HepG2 (cell line): ENCODE measurements around the gene PLIN4. TPM values are rescaled to one million over a fixed set of nuclear protein-coding genes. Genes with fewer than 3 reads are reported as not detected.

Source experiments
- ELF1 ChIP-seq: sonication (generic); formaldehyde crosslinking; IDR thresholded peaks from 2 replicates; pipeline ENCODE4 v1.4.0; 2020; ENCODE audit warnings: missing genetic modification reagents
- FOXK2 ChIP-seq: fragments of 450-650 bp; IDR thresholded peaks from 2 replicates; pipeline ENCODE4 v1.6.1; 2016
- KDM1A ChIP-seq: IDR thresholded peaks from 2 replicates; pipeline ENCODE4 v1.6.1; 2016; ENCODE audit warnings: missing compliant biosample characterization
- MAZ ChIP-seq, 2 experiments: sonication (generic) in 1 of 2; formaldehyde crosslinking in 1 of 2; IDR thresholded peaks; 2 replicates each; pipeline versions ENCODE4 v1.5.0 to v1.6.1; 2012 to 2020; ENCODE audit warnings: low read depth in 2 of 2, mild to moderate bottlenecking in 2 of 2, borderline replicate concordance in 1 of 2, improper control_type of control experiment in 1 of 2, low read length in 1 of 2, missing genetic modification reagents in 1 of 2, moderate library complexity in 1 of 2
- MED8 ChIP-seq: sonication (generic); formaldehyde crosslinking; IDR thresholded peaks from 2 replicates; pipeline ENCODE4 v1.8.1; 2023; ENCODE audit warnings: mild to moderate bottlenecking, missing genetic modification reagents; ENCODE audit not compliant: insufficient replicate concordance
- POLR2A ChIP-seq, 2 experiments: IDR thresholded peaks; 2 replicates each; pipeline ENCODE4 v1.6.1; 2011; ENCODE audit warnings: low read depth in 2 of 2, low read length in 2 of 2, mild to moderate bottlenecking in 1 of 2, moderate library complexity in 1 of 2; ENCODE audit not compliant: insufficient read depth in 1 of 2
- SRSF9 ChIP-seq: fragments of 200-400 bp; formaldehyde crosslinking; IDR thresholded peaks from 2 replicates; pipeline ENCODE4 v1.6.1; 2018; ENCODE audit warnings: borderline replicate concordance, mild to moderate bottlenecking, low read depth, low read length; ENCODE audit not compliant: insufficient read depth, poor library complexity, severe bottlenecking
- YY1 ChIP-seq: IDR thresholded peaks from 2 replicates; pipeline ENCODE4 v1.6.1; 2011; ENCODE audit warnings: low read length, low read depth, moderate library complexity, mild to moderate bottlenecking; ENCODE audit not compliant: insufficient read depth, insufficient replicate concordance
- ZFP62 ChIP-seq: sonication (generic); formaldehyde crosslinking; IDR thresholded peaks from 2 replicates; pipeline ENCODE4 v1.4.0; 2020; ENCODE audit warnings: missing genetic modification reagents
- ZFX ChIP-seq: sonication (generic); formaldehyde crosslinking; IDR thresholded peaks from 2 replicates; pipeline ENCODE4 v1.4.0; 2020; ENCODE audit warnings: mild to moderate bottlenecking, low read depth, missing genetic modification reagents, moderate library complexity
- ZFY ChIP-seq: sonication (generic); formaldehyde crosslinking; IDR thresholded peaks from 2 replicates; pipeline ENCODE4 v1.4.0; 2020; ENCODE audit warnings: missing genetic modification reagents
- ZMYM2 ChIP-seq: sonication (generic); formaldehyde crosslinking; IDR thresholded peaks from 2 replicates; pipeline ENCODE4 v1.8.0; 2022; ENCODE audit warnings: mild to moderate bottlenecking, missing genetic modification reagents
- ZMYM4 ChIP-seq: sonication (generic); formaldehyde crosslinking; IDR thresholded peaks from 2 replicates; pipeline ENCODE4 v1.8.1; 2023; ENCODE audit warnings: mild to moderate bottlenecking, missing genetic modification reagents
- ZNF530 ChIP-seq: sonication (generic); formaldehyde crosslinking; IDR thresholded peaks from 2 replicates; pipeline ENCODE4 v1.5.0; 2020; ENCODE audit warnings: low read depth, mild to moderate bottlenecking, missing genetic modification reagents
- ZNF574 ChIP-seq: sonication (generic); formaldehyde crosslinking; IDR thresholded peaks from 2 replicates; pipeline ENCODE4 v1.4.0; 2020; ENCODE audit warnings: missing genetic modification reagents
- ZNF598 ChIP-seq: sonication (generic); formaldehyde crosslinking; IDR thresholded peaks from 2 replicates; pipeline ENCODE4 v1.5.1; 2020; ENCODE audit warnings: mild to moderate bottlenecking, missing genetic modification reagents, borderline replicate concordance
- ZNF629 ChIP-seq: sonication (generic); formaldehyde crosslinking; conservative IDR thresholded peaks from 2 replicates; pipeline ENCODE4 v1.5.0; 2020; ENCODE audit warnings: missing genetic modification reagents
- ZNF816 ChIP-seq: sonication (generic); formaldehyde crosslinking; IDR thresholded peaks from 2 replicates; pipeline ENCODE4 v1.8.0; 2022; ENCODE audit warnings: missing genetic modification reagents, mild to moderate bottlenecking, borderline replicate concordance
- ZNF850 ChIP-seq: sonication (generic); formaldehyde crosslinking; conservative IDR thresholded peaks from 2 replicates; pipeline ENCODE4 v1.9.0; 2021; ENCODE audit warnings: mild to moderate bottlenecking, missing genetic modification reagents
- polyA plus RNA-seq, 8 experiments: library from polyadenylated mRNA; depleted of rRNA in 3 of 8; stranded (reverse) in 7 of 8; unstranded in 1 of 8; fragments of >200 nt; fragmentation: Illumina TruSeq in 4 of 8; extraction: Trizol in 4 of 8; gene quantifications; 2 replicates each; pipeline versions ENCODE4 v1.2.1 to v1.2.3, GENCODE V29; 2011 to 2016; ENCODE audit warnings: low read depth in 4 of 8, missing spikeins in 1 of 8, mixed read lengths in 1 of 8; ENCODE audit not compliant: insufficient read depth in 1 of 8
- total RNA-seq, 5 experiments: library from RNA; depleted of rRNA; stranded (reverse); fragments of >200 nt; fragmentation: Illumina TruSeq; extraction: Trizol; gene quantifications; 2 replicates each; pipeline ENCODE4 v1.2.3, GENCODE V29; 2016; ENCODE audit warnings: low read depth in 1 of 5
- TF ChIP-seq, protein P1 (sequence below): sonication (generic); formaldehyde crosslinking; IDR thresholded peaks from 2 replicates; pipeline ENCODE4 v1.9.0; 2021; ENCODE audit warnings: missing genetic modification reagents, mild to moderate bottlenecking, borderline replicate concordance
- TF ChIP-seq, protein P2 (sequence below): IDR thresholded peaks from 2 replicates; pipeline ENCODE4 v1.6.1; 2016
- TF ChIP-seq, protein P3 (sequence below): sonication (generic); formaldehyde crosslinking; IDR thresholded peaks from 2 replicates; pipeline ENCODE4 v1.8.0; 2022; ENCODE audit warnings: low read depth, missing genetic modification reagents

PLIN4 gene
- total and polyA plus RNA-seq, 2 of the 13 experiments (the other 11 are each of a cell fraction or from before 2014, with no cell fraction given): 1.1 to 1.3 TPM

DNA sequence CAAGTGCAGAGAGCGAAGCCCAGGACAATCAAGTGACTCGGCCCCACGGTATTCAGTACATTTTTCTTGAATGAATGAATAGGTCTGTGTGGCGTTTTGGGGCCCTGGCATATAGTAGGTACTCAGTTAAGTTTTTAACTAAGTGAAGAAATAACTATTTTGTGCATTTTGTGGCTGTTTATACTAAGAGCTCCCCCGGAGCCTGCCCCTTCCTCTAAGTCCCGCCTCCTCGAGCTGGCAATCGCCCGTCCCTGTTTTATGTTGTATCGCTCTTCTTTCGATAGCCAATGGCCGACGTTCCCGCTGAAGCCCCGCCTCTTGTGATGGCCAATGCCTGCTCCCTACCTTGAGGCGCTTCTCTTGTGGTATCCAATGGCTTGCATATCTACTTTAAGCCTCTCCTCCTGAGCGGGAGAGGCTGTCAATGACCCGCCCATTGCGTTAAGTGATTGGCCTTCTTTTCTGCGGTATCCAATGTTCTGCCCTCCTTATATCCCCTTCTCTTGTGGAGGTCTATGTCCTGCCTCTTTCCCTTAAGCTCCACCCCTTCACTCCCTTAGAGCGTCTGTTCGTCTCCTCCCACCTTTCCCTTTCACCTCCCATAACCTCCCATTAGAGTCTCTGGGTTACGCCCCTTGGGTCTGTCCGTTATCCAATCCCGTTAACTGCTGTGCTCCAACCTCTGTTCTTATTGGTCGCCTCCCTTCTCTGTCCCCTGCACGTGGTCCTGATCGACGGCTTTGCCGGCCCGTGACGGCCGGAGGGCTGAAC lies 46.7 kb downstream of the PLIN4 start (continued):
- TF ChIP-seq ZNF530: no peak
- no peak for TF ChIP-seq ZNF629
- TF ChIP-seq KDM1A (CRISPR knock-in tag): no peak
- peak; percentile 75 for TF ChIP-seq ZNF574 (CRISPR knock-in tag)
- TF ChIP-seq ZFY (CRISPR knock-in tag): 0 out of 2 replicates have a peak, but pooled peaks have one; percentile 8
- peak; percentile 24; the same call in 1 of the 2 replicates for TF ChIP-seq ELF1 (CRISPR knock-in tag)
- no peak for TF ChIP-seq YY1
- TF ChIP-seq MAZ (IDR thresholded peaks at IDR 0.05; ENCODE audit: borderline replicate concordance, low read depth, low read length): peak; percentile 58; the same call in 1 of the 2 replicates
- TF ChIP-seq MAZ (CRISPR knock-in tag; IDR thresholded peaks at IDR 0.05; ENCODE audit: low read depth): 0 out of 2 replicates have a peak, but pooled peaks have one; percentile 43
- peak; percentile 42; the same call in 1 of the 2 replicates for TF ChIP-seq ZMYM4
- no peak for TF ChIP-seq ZNF598 (CRISPR knock-in tag)
- peak; percentile 4; the same call in 1 of the 2 replicates for TF ChIP-seq FOXK2
- TF ChIP-seq MED8 (CRISPR knock-in tag): no peak
- no peak for TF ChIP-seq SRSF9
- no peak for TF ChIP-seq ZFP62 (CRISPR knock-in tag)
- no peak for TF ChIP-seq ZMYM2 (CRISPR knock-in tag)
- TF ChIP-seq POLR2A (IDR thresholded peaks at IDR 0.05; ENCODE audit: insufficient read depth in 1 of 2, low read depth in 2 of 2, low read length in 2 of 2): peak; percentile 52 to 54; a peak in 2 of 4 replicates
- no peak for TF ChIP-seq ZNF816 (CRISPR knock-in tag)
- TF ChIP-seq, protein P1, sequence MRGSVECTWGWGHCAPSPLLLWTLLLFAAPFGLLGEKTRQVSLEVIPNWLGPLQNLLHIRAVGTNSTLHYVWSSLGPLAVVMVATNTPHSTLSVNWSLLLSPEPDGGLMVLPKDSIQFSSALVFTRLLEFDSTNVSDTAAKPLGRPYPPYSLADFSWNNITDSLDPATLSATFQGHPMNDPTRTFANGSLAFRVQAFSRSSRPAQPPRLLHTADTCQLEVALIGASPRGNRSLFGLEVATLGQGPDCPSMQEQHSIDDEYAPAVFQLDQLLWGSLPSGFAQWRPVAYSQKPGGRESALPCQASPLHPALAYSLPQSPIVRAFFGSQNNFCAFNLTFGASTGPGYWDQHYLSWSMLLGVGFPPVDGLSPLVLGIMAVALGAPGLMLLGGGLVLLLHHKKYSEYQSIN (CRISPR knock-in tag): no peak
- TF ChIP-seq ZNF850: no peak
- TF ChIP-seq, protein P2, sequence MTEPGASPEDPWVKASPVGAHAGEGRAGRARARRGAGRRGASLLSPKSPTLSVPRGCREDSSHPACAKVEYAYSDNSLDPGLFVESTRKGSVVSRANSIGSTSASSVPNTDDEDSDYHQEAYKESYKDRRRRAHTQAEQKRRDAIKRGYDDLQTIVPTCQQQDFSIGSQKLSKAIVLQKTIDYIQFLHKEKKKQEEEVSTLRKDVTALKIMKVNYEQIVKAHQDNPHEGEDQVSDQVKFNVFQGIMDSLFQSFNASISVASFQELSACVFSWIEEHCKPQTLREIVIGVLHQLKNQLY (CRISPR knock-in tag): no peak
- TF ChIP-seq ZFX: 0 out of 2 replicates have a peak, but pooled peaks have one; percentile 1
- TF ChIP-seq, protein P3, sequence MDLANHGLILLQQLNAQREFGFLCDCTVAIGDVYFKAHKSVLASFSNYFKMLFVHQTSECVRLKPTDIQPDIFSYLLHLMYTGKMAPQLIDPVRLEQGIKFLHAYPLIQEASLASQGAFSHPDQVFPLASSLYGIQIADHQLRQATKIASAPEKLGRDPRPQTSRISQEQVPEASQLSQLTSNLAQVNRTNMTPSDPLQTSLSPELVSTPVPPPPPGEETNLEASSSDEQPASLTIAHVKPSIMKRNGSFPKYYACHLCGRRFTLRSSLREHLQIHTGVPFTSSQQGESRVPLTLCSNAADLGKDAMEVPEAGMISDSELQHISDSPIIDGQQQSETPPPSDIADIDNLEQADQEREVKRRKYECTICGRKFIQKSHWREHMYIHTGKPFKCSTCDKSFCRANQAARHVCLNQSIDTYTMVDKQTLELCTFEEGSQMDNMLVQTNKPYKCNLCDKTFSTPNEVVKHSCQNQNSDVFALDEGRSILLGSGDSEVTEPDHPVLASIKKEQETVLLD: no peak
